ENCODE data around the gene PPP1R3E. TPM values are rescaled to one million over a fixed set of nuclear protein-coding genes. Genes with fewer than 3 reads are reported as not detected.
A peak's percentile ranks its signal among the peaks of the same experiment; 100 is the strongest.

The PPP1R3E gene, protein sequence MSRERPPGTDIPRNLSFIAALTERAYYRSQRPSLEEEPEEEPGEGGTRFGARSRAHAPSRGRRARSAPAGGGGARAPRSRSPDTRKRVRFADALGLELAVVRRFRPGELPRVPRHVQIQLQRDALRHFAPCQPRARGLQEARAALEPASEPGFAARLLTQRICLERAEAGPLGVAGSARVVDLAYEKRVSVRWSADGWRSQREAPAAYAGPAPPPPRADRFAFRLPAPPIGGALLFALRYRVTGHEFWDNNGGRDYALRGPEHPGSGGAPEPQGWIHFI
- 10 to 100 TPM in 2 of 6 experiments, 1 to 10 TPM in 4; 4.0 to 11.1 (median 8.1) TPM for total RNA-seq
- long read RNA-seq, result 0 reads

DNA sequence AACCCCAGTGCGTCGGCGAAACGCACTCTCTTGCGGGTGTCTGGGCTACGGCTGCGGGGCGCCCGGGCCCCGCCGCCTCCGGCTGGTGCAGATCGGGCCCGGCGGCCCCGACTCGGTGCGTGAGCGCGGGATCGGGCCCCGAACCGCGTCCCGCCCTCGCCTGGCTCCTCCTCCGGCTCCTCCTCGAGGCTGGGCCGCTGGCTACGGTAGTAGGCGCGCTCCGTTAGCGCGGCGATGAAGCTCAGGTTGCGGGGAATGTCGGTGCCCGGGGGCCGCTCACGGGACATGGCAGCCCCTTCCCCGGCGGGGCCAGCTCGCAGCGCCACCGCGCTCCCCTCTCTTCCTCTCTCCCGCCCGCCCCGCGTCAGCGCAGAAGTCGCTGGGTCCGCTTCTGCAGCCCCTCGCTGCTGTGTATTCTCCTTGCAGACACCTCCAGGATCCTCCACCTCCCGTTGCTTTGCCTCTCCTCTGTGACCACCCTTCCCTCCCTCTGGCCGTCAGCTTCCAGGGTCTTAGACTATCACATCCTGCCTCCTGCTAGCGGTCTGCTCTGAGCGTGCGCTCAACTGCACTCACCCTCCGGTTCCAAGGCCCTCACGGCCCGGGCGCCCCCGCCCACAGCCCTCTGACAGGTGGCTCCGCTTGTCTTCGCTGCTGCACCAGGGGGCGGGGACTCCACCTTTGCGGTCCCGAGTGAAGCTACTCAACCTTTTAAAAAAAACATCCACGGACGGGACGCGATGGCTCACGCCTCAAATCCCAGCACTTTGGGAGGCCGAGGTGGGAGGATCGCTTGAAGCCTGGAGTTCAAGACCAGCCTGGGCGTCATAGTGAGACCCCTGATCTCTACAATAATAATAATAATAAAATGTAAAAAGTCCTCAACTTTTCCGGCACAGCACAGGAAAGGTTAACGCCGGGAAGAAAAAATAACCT is at the start of gene PPP1R3E:
TSS of gene PPP1R3E (minus strand) at position 570 of the 936 bp plus-strand sequence. CDS start at position 287, 283 bp downstream.
- Histone ChIP-seq H3K27me3 (no peaks in the 10 kb centered on the region), H3K9me3 (no peaks in the 10 kb centered on the region), H3K36me3 (peaks cover 0 to 6% (median 0%) of the 10 kb centered on the region in 4 donors), H3K4me3 (peak within 1 kb of the TSS; percentile 67 to 81 (median 79)), H3K27ac (peak within 1 kb of the TSS; percentile 90 to 99 (median 98)), H3K4me1 (peaks cover 0 to 20% (median 7%) of the 10 kb centered on the region in 4 donors)
- TF ChIP-seq, protein P1, sequence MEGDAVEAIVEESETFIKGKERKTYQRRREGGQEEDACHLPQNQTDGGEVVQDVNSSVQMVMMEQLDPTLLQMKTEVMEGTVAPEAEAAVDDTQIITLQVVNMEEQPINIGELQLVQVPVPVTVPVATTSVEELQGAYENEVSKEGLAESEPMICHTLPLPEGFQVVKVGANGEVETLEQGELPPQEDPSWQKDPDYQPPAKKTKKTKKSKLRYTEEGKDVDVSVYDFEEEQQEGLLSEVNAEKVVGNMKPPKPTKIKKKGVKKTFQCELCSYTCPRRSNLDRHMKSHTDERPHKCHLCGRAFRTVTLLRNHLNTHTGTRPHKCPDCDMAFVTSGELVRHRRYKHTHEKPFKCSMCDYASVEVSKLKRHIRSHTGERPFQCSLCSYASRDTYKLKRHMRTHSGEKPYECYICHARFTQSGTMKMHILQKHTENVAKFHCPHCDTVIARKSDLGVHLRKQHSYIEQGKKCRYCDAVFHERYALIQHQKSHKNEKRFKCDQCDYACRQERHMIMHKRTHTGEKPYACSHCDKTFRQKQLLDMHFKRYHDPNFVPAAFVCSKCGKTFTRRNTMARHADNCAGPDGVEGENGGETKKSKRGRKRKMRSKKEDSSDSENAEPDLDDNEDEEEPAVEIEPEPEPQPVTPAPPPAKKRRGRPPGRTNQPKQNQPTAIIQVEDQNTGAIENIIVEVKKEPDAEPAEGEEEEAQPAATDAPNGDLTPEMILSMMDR (IDR thresholded peaks at IDR 0.05), result no peak
- TF ChIP-seq POLR2A (IDR thresholded peaks at IDR 0.05), result no peak
- intact Hi-C loops (cut with DNase I), result no loop called here
- WGBS (ENCODE audit: insufficient coverage, low coverage, low lambda C conversion rate, missing lambda C conversion rate), result 3% methylated on average over 23 of the region's 81 CpGs
- peak; percentile 21 to 60 (median 56) for ATAC-seq
- peak; percentile 79 to 86 (median 82) for DNase-seq

DNA sequence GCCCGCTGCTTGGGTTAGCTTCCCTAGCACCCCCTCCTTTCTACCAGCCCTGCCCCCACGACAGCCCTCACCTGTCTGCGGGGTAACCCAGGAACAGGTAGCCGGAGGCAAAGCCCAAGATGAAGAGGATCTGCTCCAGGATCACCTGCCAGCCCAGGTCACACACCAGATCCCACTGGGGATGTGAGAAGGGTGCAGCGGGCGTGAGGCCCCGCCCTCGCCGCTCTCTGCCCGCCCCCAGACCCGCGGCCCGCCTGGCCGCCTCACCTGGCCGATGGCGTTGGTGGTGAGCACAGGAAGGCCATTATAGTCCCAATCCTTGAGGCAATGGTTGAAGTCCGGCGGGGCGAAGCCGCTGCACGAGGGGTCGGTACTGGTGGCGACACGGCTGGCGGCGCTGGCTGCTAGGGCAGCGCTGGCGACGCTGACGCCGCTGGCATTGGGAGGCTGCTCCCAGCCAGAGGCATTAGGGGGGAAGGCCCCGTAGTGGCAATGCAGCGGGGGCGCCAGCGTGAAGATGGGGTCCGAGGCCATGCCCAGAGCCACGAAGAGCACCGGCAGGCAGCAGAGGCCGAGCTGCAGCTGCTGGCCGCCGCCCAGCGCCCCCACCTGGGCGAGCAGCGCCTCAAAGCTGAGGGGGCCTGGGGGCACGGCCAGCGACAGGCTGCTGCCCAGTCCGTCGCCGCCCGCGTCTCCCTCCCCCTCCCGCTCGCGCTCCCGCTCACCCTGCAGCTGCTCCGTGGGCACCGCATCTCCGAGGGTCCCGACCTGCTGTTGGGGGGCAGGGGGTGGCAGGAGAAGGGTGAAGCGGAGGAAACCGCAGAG is 49.2 kb upstream of the PPP1R3E start:
- peaks cover 0 to 6% (median 0%) of the 10 kb centered on the region in 4 donors for H3K4me1 ChIP-seq
- TF ChIP-seq POLR2A (IDR thresholded peaks at IDR 0.05), result no peak
- TF ChIP-seq, protein P1 (IDR thresholded peaks at IDR 0.05), result no peak
- H3K9me3 ChIP-seq, result no peaks in the 10 kb centered on the region
- H3K36me3 ChIP-seq, result no peaks in the 10 kb centered on the region
- intact Hi-C loops (cut with DNase I), result no loop called here
- H3K4me3 ChIP-seq, result peak overlapping the region; percentile 37 to 55 (median 43)
- 10% methylated on average over 15 of the region's 61 CpGs for WGBS (ENCODE audit: insufficient coverage, low coverage, low lambda C conversion rate, missing lambda C conversion rate)
- ATAC-seq, result peak in 3 of 4 donors; percentile 4 to 14 (median 13)
- peak in 1 of 3 donors; percentile 47 for DNase-seq
- no peak overlapping the region for H3K27ac ChIP-seq
- peaks cover 0 to 7% of the 10 kb centered on the region in 2 donors for H3K27me3 ChIP-seq

DNA sequence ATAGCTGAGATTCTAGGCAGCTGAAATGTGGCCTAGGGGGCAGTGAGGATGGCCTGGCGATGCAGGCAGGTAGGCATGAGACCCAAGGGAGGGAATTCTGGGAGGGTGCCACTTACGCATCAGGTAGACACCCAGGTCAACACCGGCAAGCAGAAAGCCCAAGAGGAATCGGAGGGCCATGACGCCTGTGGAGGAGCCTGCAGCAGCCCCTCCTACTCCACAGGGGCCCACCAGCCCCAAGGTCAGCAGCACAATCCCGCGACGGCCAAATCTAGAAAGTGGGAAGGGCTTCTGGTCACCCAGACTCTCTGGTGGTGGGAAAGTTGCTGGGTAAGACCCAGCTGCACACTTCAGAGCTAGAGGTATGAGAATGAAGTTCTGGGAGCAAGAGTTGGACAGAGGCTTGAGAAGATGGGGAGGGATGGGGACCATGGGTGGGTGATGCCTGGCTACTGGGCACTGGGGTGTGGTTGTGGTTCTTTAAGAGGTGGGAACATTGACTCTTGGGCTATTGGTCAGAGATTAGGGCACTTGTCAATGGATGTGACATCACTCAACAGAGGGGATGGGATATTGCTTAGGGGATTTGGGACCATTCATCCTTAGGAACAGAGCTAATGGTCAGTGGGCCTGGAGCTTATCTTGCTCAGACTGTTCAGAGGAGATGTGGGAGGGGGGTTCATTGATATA is 46.6 kb upstream of the PPP1R3E start:
- TF ChIP-seq, protein P1 (IDR thresholded peaks at IDR 0.05), result no peak
- no peak for TF ChIP-seq POLR2A (IDR thresholded peaks at IDR 0.05)
- Histone ChIP-seq H3K4me3 (no peak overlapping the region), H3K27ac (no peak overlapping the region), H3K4me1 (peaks cover 0 to 6% (median 0%) of the 10 kb centered on the region in 4 donors), H3K36me3 (no peaks in the 10 kb centered on the region), H3K27me3 (peaks cover 0 to 7% of the 10 kb centered on the region in 2 donors), H3K9me3 (no peaks in the 10 kb centered on the region)
- intact Hi-C loops (cut with DNase I), result no loop called here
- DNase-seq (peak in 1 of 3 donors; percentile 28), ATAC-seq (no peak)
- 40% methylated on average over 1 of the region's 8 CpGs for WGBS (ENCODE audit: insufficient coverage, low coverage, low lambda C conversion rate, missing lambda C conversion rate)

Measured in right lobe of liver (tissue), 6 donors.